ENCODE measurements around the gene GRIK1.
"Not testable (repeated sequence)": the region's sequence is repeated elsewhere in the genome, so short reads cannot be mapped to it uniquely, and the experiment has no call there.

The GRIK1 gene

GRCh38 chr21:29641001-29641634 is 298.7 kb downstream of the GRIK1 start:
- DNase-seq: no peak

- DNase-seq: peak; percentile 66 to 89
Observed at GRCh38 chr21:29640080-29640508, 299.7 kb downstream of the GRIK1 start.

- DNase-seq: no peak
Observed at GRCh38 chr21:29639366-29640079, 300.3 kb downstream of the GRIK1 start.

- peak; percentile 48 to 55 for DNase-seq
Observed at GRCh38 chr21:29638761-29639327, 301.0 kb downstream of the GRIK1 start.

- DNase-seq: peak; percentile 14 to 31
Observed at GRCh38 chr21:29638138-29638537, 301.7 kb downstream of the GRIK1 start.

DNA sequence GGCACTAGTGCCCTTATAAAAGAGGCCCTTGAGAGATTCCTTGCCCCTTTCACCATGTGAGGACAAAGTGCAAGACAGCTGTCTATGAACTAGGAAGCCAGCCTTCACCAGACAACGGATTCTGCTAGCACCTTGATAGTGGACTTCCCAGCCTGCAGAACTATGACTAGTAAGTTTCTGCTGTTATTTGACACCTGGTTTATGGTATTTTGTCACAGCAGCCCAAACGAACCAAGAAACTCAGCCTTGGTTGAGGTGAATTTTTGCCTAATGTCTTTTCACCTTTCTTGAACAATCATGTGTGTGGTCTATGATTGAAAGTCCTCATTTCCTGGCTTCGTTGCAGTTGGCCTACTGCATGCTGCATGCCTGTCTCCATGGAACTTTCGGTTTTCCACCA is 302.2 kb downstream of the GRIK1 start:
- DNase-seq: no peak

GRCh38 chr21:29637134-29637533 is 302.7 kb downstream of the GRIK1 start:
- DNase-seq: no peak

GRCh38 chr21:29634418-29634817 is 305.4 kb downstream of the GRIK1 start:
- no peak for DNase-seq

GRCh38 chr21:29633756-29634155 is 306.0 kb downstream of the GRIK1 start:
- DNase-seq: no peak

GRCh38 chr21:29630441-29630840 is 309.4 kb downstream of the GRIK1 start:
- DNase-seq: no peak

- DNase-seq: no peak
Observed at GRCh38 chr21:29627905-29628304, 311.9 kb downstream of the GRIK1 start.

DNA sequence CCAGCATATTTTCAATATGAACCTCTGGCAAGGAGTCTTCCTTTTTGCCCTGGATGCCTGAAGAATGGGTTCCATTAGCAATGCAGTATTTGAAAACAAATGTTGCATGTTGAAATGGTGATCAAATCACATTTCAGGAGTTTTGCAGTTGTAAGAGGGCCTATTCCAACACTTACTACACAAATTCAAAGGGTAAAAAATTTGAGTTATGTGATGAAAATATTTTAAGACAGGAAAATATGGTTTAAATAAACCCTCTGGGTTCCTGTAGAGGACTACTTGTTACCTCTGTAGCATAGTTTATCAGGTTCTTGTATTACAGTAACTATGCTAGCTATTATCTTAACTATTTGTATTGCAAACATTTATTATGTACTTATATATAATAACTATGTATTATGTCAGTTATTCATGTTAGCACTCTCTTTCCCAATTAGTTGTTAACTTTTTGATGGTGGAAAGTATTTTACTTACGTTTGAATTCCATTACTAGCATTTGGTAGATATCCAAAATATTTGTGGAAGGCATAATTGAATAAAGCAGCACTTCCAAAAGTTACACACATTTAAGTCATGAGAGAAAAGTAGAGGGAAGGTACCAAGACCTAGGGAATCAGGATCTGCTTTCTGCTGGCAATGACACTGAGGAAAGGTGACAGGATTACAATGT is 312.9 kb downstream of the GRIK1 start:
- DNase-seq: no peak

GRCh38 chr21:29625990-29626389 is 313.8 kb downstream of the GRIK1 start:
- DNase-seq: no peak

DNA sequence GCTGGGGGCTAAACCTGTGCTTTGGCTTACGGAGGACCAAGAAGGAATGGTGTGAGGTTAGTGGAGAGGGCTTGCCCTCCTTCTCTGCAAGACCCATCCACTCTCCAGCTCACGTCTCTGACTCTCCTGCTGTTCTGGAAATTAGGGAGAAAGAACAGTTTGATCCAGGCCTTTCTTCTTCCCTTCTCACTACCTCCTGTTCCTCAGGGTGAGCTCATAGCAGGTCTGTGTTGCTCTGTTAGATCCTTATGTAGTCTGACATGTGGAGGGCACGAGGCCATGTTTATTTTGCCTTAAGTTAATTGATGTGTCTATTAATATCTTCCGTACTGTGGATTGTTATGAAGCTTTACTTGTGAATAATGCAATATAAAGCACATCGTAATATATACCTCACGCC is 315.0 kb downstream of the GRIK1 start:
- DNase-seq: no peak

GRCh38 chr21:29621525-29621924 is 318.3 kb downstream of the GRIK1 start:
- DNase-seq: no peak

GRCh38 chr21:29616209-29616751 is 323.5 kb downstream of the GRIK1 start:
- no peak for DNase-seq

DNA sequence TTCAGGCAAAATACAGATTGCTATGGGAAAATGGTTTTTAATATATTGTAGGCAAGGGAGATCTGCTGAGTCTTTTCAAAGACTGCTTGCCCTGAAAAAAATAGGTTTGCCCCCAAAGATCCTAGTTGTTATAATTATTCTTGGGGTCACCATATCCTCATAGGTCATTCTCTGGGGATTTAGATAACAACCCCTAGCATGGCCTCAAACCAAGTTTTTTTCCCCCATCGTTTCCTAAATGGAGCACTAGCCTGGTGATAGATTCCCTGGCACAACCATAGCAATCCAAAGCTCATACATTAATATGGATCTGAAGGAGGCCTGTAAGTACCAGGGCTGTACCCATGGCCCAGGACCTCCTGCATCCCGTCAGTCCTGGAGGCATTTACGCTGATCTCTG is 325.9 kb downstream of the GRIK1 start:
- DNase-seq: no peak

GRCh38 chr21:29613021-29613420 is 326.8 kb downstream of the GRIK1 start:
- DNase-seq: no peak

DNA sequence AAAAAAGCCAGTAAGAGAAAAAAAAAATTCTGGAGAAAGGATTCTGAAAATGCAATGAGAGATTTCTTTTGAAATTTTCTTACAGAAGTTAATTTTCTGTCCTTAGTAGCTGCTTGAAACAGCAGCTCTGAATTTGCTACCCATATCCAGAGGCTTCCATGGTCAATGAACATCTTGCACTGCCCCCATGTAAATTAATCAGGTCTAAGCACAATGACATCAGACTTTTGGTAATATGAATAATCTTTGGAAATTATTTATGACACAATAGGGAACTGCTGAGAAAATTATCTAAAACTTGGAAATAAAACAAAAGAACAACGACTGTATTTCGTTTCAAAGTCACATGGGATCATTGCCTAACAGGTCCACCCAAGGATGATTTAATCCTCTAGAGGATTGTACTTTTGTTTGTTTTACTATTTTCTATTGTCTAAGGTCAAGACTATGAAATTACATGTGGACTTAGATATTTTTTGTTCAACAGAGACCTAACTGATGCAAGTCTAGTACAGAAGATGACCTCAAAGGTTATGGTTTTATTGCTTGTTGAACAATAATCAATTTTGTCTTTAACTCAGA is 328.9 kb downstream of the GRIK1 start:
- no peak for DNase-seq

- no peak for DNase-seq
Observed at GRCh38 chr21:29606613-29607012, 333.2 kb downstream of the GRIK1 start.

DNA sequence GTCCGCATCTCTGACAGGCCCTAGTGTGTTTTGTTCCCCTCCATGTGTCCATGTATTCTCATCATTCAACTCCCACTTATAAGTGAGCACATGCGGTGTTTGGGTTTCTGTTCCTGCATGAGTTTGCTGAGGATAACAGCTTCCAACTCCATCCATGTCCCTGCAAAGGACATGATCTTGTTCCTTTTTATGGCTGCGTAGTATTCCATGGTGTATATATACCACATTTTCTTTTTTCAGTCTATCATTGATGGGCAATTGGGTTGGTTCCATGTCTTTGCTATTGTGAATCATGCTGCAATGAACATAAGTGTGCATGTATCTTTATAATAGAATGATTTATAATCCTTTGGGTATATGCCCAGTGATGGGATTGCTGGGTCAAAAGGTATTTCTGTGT is 334.6 kb downstream of the GRIK1 start:
- not testable (repeated sequence) for DNase-seq

- DNase-seq: no peak
Observed at GRCh38 chr21:29604076-29604475, 335.7 kb downstream of the GRIK1 start.

GRCh38 chr21:29601047-29601446 is 338.7 kb downstream of the GRIK1 start:
- DNase-seq: no peak

Measured in inflammatory macrophage (primary cell).